GM12892 (cell line): ENCODE results near the gene NCOA1.

ENCODE experiments used
- POLR2A ChIP-seq: IDR thresholded peaks from 2 replicates; pipeline ENCODE4 v1.6.1; 2011; ENCODE audit warnings: low read depth, low read length, control low read depth
- POLR2AphosphoS5 ChIP-seq: IDR thresholded peaks from 2 replicates; pipeline ENCODE4 v1.6.1; 2011; ENCODE audit warnings: low read depth, low read length, control low read depth
- TAF1 ChIP-seq: IDR thresholded peaks from 2 replicates; pipeline ENCODE4 v1.6.1; 2011; ENCODE audit warnings: low read depth, mild to moderate bottlenecking, control low read depth, low read length, borderline replicate concordance

DNA sequence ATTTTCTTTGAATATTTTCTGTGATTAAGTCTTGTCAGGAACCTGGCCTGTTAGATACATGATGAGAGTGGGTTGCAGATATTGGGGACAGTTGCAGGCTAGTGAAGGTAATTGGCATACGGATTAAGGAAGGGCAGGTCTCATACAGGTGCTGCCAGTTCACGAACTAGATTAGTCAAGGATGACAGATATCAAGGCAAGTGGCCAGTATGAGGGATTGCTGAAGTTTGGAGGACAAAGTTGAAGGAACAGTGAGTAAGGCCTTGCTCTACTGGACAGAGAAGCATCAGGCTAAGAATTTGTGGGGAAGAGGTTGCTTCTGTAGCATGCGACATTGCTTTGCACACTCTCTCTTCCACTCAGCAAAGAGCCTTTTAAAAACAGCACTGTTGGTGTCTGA, 12.8 kb upstream of the NCOA1 start:
- no peak for TF ChIP-seq POLR2AphosphoS5
- no peak for TF ChIP-seq TAF1
- no peak for TF ChIP-seq POLR2A
